HG03442 (cell line): ENCODE results near the gene FOXN4.

Source experiments
- ATAC-seq: cut with Tn5 transposase; IDR thresholded peaks from one replicate; pipeline ENCODE4 v1.9.1; 2021; ENCODE audit warnings: mild to moderate bottlenecking, moderate library complexity; ENCODE audit not compliant: unreplicated experiment

FOXN4 gene

DNA sequence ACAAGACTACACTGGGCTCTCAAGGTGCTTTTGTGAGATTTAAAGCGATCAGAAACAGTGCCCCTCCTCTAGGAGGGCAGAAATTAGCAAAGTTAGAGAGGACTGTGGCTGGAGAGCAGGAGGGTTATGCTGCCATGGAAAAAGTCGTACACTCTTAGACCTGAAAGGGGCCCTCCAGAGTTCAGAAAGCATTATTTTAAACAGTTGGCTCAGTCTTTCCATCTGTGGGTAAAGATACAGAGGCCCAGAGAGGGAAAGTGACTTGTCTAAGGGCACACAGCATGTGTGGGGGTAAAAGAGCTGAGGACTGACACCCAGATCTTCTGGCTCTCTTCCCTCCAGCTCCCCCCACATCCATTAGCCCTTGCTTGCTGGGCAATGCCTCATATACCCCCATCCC, 47.1 kb downstream of the FOXN4 start:
- ATAC-seq, result no peak

DNA sequence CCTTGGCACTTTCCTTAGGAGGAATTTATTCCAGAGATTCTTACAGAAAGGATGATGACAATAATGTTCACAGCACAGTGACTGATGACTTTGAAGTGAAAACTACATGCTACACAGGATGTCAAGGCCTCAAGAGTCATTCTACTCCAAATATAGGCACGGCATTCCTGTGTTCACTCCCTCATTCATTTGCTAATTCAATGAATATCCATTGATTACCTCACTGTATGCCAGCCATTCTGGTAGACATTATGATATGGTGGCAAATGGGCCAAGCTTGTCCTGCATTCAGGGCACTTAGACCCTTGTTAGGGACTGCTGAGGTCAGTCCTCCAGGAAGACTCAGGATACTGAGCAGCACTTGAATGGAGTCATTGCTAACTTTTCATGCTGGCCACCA, 48.0 kb downstream of the FOXN4 start:
- ATAC-seq, result no peak

DNA sequence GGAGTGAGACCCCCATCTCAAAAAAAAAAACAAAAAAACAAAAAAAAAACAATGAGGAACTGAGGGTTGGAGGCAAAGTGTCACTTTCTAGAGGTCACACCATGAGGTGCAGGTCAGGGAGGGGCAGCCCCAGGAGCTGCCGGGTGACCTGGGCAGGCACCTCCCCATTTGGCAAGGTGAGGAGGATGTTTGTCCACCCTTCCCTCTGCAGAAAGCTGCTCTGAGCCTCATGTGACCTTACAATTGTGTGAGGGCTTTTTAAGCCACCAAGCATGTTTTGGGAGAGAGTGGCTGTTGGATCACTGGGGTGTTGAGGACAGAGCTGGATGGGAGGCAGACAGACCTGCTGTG, 49.6 kb downstream of the FOXN4 start:
- ATAC-seq, result no peak

DNA sequence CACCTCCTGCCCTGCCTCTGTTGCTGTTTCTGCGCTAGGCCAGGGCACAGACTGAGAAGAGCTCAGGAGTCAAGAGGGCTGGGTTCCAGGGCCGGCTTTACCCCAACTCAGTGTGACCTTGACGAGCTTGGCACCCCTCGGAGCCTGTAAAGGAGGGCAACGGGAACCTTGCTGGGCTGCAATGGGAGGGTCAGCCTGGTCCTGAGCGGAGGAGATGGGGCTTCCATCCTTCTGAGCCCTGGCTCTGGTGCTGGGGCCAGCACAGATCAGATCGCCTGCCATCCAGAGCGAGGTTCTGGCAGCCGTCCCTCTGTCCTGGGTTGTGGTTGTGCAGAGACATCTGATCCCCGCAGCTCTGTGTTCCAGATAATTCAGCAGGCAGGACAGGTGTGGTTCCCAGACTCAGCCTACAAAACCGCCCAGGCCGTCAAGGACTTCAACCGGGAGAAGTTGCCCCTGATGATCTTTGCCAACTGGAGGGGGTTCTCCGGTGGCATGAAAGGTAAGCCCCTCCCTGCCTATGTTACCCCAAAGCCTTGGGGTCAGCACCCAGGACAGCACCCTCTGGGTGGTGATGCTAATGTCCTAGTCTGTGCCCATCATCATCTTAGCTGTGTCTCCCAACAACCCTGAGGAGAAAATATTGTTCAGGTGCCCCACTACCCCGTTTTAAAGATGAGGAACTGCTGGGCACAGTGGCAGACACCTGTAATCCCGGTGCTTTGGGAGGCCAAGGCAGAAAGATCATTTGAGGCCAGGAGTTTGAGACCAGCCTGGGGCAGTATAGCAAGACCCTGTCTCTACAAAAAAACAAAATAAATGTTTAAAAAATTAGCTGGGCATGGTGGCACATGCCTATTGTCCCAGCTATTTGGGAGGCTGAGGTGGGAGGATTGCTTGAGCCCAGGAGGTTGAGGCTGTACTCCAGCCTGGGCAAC, 50.2 kb downstream of the FOXN4 start:
- no peak for ATAC-seq

DNA sequence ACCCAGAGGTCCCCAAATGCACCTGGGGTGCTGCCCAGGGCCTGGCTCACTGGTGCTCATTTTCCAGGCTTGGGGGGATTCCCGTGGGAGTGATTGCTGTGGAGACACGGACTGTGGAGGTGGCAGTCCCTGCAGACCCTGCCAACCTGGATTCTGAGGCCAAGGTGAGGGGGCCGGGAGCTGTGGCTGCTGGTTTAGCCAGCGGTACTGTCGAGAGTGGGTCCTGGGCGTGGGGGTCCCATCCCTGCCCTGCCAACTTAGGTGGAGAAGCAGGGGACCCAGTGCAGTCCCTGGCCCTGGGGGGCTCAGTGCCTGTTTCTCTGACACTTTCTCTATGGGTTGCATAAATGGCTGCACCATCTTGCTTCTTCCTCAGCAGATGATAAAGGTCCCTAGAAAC, 50.9 kb downstream of the FOXN4 start:
- ATAC-seq, result no peak

DNA sequence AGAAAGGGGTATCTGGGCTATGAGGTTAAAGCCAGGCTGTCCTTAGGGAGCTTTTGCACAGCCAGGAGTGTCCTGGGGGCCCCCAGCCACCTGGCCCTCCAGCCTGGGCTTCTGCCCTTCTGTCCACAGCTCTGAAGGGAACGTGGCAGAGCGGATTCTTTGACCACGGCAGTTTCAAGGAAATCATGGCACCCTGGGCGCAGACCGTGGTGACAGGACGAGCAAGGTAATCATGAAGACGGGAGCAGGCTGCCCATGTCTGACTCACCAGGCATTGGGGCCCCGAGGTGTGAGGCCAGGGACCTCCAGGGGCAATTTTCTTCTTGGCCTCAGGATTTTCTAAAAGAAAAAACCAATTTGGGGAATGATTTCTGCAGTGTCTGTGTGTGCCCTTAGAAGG, 53.1 kb downstream of the FOXN4 start:
- ATAC-seq, result no peak

DNA sequence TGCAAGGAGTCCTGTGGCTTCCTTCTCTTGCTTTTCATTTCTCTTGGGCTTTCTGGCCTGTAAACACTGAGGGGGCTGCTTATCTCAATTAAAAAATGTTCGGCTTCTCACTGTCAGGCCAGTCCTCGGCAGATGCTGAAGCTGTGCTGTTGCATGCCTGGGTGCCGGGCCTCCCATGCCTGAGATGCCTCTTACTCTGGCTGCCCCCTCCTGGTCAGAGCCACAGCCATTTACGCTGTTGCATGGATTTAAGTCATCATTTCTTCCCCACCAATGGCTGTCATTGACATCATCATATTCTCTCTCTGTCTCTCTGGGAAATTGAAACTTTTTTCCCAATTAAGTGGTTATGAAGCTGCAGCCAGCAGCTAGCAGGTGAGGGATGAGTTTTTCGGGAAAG, 53.7 kb downstream of the FOXN4 start:
- ATAC-seq, result no peak

DNA sequence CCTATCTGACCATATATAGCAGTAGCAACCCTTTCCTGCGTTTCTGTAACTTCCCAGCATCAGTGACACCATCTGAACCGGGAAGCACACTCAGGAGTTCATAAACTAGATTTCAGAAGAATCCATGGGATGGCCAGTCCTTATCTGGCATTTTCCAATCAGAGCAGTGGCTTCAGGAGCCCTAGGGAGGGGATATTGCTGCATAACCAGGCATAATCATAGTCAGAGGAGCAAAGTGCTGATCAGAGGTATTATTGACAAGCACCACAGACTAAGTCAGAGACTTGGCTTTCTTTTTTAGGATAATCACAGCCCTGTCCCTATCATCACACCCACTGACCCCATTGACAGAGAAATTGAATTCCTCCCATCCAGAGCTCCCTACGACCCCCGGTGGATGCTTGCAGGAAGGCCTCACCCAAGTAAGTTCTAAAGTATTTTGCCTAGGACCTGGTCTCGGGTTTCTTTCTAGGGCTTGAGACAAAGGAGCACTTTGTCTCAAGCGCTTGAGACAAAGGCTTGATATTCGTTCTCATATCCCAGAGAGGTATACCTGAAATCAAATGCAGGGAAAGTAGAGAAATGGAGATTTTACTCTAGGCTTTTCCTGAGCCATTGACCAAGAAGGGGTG, 55.1 kb downstream of the FOXN4 start:
- ATAC-seq, result no peak

DNA sequence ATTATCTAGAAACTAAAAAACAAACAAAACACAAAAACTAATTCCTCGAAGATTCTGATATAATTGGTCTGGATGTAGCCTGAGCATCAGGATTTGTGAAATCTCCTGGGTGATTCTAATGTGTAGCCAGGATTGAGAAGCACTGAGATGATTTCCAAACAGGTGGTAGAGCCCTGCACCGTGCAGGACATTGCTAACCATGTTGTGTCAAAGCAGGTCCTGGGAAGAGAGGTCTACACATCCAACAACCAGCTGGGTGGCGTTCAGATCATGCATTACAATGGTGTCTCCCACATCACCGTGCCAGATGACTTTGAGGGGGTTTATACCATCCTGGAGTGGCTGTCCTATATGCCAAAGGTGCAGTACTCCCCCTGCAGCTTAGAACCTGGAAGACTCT, 56.3 kb downstream of the FOXN4 start:
- no peak for ATAC-seq

DNA sequence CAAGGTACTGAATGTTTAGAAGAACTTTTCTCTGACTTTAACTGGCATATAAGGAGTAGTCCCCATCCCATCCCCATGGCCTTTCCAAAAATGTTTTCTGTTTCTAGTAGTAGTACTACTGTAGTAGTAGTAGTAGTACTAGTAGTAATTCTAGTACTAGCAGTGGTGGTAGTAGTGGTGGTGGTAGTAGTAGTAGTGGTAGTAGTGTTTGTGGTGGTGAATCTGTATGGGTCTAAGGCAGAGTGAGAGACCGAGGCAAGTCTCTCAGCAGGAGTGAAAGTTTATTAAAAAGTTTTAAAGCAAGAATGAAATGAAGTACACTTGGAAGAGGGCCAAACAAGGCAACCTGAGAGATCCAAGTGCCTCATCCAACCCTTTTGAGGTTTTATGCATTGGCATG, 58.6 kb downstream of the FOXN4 start:
- no peak for ATAC-seq

DNA sequence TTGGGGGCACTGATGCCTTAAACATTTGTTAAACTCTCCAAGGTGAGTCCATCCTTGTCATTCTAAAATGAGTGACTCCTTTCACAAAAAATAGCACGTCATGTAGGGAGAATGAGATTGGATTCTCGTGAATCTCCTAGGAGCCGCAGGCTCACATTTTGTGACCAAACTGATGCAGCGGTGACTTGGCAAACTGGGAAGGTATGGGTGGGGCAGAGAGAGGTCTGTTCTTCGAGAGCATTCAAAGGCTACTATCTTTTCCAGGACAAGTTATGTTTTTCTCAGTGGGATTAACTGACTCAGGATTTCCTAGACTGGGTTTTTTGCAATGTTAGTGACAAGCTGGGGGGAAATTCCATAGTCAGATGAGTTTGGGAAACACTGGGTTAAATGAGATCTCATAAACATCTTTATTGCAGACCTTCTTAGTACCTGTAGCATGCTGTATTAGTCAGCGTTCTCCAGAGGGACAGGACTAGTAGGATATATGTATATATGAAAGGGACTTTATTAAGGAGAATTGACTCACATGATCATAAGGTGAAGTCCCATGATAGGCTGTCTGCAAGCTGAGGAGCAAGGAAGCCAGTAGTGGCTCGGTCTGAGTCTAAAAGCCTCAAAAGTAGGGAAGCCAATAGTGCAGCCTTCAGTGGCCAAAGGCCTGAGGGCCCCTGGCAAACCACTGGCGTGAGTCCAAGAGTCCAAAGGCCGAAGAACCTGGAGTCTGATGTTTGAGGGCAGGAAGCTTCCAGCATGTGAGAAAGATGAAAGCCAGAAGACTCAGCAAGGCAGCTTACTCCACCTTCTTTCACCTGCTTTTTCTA, 61.0 kb downstream of the FOXN4 start:
- ATAC-seq, result no peak

DNA sequence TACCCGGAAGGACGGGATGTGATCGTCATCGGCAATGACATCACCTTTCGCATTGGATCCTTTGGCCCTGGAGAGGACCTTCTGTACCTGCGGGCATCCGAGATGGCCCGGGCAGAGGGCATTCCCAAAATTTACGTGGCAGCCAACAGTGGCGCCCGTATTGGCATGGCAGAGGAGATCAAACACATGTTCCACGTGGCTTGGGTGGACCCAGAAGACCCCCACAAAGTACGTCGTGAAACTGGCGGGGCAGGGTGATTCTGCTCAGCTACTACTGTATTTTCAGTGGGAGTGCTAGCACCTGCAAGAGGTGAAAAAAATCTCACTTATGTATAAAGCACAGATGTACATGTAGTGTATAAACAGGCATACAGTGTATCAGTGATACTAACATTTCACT, 62.9 kb downstream of the FOXN4 start:
- ATAC-seq, result no peak

DNA sequence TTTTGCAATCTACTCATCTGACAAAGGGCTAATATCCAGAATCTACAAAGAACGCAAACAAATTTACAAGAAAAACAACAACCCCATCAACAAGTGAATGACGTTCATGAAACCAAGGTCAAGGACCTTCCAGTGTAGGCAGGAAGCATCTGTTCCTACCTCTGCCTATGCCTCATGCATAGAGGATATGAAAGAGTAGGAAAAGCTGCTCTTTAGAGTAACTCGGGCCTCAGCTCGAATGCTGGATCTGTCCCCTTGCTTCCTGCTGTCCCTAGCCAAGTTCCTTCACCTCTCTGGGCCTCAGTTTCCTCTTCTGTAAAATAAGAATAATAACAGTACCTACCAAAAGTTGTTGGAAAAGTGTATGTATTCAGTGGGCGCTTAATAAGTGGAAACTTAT, 65.0 kb downstream of the FOXN4 start:
- ATAC-seq, result no peak

DNA sequence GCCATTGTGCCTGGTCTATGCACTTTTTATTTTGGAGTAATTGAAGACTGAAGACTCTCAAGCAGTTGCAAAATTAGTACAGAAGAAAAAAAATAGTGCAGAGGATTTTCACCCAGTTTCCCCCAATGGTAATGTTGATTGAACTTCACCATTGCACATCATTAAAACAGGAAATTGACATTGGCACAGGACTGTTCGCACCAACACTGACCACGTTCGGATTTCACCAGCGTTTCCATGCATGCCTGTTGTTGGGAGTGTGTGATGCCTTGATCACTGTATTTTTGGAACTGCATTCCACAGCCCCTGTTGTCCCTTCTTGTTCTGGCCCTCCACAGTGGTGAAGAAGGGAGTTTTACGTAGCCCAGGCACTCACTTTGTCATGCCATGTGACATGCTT, 67.1 kb downstream of the FOXN4 start:
- ATAC-seq, result no peak

DNA sequence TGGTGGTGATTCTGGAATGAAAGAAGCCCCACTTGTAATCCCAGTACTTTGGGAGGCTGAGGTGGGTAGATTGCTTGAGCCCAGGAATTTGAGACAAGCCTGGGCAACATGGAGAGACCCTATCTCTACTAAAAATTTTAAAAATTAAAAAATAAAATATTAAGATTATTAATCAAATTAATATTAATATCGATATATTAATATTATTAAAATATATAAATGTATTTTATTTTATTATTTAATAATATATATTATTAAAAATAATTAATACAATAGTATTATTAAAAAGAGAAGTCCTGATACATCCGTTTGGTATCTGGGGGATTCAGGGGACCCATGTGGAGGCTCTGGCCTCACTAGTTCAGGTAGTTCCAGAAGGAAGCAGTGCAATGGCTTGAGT, 68.7 kb downstream of the FOXN4 start:
- ATAC-seq, result no peak

DNA sequence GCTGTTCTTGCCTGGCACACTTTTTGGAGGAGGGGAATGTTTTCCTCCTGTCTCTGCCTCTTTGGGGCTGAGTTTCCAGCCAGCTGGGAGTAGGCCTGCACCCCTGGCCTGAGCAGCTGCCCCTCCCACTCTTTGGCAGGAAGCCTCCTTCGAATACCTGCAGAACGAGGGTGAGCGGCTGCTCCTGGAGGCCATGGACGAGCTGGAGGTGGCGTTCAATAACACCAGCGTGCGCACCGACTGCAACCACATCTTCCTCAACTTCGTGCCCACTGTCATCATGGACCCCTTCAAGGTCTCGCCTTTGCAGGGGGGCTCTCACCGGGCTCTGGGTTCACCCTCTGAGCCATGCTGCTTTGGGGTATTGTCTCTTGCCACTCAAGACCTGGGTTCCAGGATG, 69.4 kb downstream of the FOXN4 start:
- ATAC-seq, result no peak

DNA sequence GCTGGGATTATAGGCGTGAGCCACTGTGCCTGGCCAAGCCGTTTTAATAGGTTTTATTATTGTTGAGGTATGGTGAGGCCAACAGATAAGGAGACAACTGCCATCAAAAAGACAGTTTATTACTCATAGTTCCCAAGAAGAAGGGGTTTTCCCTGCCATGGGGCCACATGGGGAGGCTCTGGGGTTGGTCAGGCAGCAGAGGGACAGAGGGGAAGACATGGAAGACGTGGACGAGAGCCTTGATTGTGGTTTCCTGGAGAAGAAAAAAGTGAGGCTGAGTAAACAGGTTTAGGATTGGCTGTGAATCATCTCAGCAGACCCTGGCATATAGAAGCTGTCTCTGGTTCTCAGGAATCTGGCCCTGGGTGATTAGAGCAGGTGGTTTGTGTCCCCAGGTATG, 69.9 kb downstream of the FOXN4 start:
- ATAC-seq, result no peak

DNA sequence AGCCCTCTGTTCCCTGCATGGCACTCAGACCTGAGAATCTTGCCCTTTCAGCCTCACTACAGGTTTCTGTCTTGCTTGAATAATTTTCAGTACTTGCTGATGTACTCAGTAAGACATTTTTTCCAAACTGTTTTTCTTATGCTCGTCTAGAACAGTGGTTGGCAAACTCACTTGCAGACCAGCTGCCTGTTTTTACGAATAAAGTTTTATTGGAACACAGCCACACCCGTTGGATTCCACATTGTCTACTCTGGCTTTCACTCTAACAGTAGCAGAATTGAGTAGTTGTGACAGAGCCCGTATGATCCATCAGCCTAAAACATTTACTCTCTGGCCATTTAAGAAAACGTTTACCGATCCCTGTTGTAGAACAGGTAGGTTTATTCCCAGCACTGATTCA, 72.8 kb downstream of the FOXN4 start:
- ATAC-seq, result no peak

DNA sequence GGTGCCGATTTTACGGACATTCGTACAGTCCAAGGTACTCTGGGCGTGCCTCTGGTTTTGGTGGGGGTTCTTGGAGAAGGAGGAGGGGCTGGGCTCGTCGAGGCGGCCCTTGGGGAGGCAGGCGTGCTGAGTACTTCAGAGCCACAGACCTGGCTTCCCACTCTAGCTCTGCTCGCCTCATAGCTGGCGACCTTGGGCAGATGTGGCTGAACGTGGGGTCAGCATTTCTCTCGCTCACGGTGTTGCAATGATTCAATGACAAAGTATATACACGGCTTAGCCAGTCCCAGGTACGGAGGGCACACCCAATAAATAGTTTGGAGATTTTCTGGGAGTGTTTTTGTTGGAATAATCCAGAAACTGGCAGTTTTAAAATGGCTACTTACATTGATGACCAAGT, 75.1 kb downstream of the FOXN4 start:
- no peak for ATAC-seq

DNA sequence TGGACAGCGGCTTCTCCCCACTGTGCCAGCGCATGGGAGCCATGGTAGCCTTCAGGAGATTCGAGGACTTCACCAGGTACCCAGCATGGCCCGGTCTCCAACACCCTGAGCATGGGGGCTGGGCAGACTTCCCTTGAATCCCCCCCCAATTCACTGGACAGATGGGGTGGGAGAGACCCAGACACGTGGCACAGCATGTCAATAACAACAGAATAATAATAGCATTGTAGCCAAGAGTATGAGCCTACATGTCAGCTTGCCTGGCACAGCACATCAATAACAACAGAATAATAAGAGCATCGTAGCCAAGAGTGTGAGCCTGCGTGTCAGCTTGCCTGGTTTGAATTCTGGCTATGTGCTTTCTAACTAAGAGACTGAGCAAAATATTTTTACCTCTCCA, 76.4 kb downstream of the FOXN4 start:
- no peak for ATAC-seq

DNA sequence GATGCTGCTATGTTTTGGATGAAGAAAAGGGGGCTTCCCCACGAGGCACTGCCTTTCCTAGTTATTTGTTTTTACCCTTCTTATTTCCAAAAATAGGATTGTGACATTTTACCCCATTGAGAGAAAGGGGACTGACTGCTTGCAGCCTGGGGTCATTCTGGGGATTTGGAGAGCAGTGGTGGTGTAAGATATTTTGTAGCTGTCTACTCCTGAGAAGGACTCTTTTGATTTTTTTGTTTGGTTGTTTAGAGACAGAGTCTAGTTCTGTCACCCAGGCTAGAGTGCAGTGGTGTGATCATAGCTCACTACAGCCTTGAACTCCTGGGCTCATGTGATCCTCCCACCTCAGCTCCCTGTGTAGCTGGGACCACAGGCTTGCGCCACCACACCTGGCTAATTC, 78.9 kb downstream of the FOXN4 start:
- no peak for ATAC-seq

DNA sequence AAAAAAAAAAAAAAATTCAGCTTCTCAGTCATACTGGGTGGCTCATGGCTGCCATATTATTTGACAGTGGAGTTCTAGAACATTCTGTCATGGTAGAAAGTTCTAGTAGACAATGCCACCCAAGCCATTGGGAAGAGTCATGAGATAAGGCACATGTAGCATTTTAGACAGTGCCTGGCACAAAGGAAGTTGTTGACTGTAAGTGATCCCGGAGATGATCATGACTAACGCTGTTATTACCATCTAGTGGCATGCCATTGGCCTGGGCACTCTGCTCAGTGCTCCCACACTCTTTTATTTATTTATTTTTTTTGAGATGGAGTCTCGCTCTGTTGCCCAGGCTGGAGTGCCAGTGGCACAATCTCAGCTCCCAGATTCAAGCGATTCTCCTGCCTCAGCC, 80.4 kb downstream of the FOXN4 start:
- no peak for ATAC-seq
